ENCODE results near the gene C9orf152. TPM values are rescaled to one million over a fixed set of nuclear protein-coding genes. Genes with fewer than 3 reads are reported as not detected.
"Not testable (repeated sequence)": the region's sequence is repeated elsewhere in the genome, so short reads cannot be mapped to it uniquely, and the experiment has no call there.

Gene C9orf152
- total and polyA plus RNA-seq, 2 of the 13 experiments (the other 11 are each of a cell fraction or from before 2014, with no cell fraction given) = 0.24 to 0.48 TPM

- peak; percentile 41; the same call in 1 of the 2 replicates for TF ChIP-seq RERE (CRISPR knock-in tag; IDR thresholded peaks at IDR 0.05; ENCODE audit: low read depth)
- peak; percentile 60; the same call in 1 of the 2 replicates for TF ChIP-seq FOXP1 (IDR thresholded peaks at IDR 0.05)
- peak; percentile 67; the same call in 1 of the 2 replicates for TF ChIP-seq FOXP1 (CRISPR knock-in tag; IDR thresholded peaks at IDR 0.05)
- TF ChIP-seq ZNF264 (CRISPR knock-in tag; IDR thresholded peaks at IDR 0.05) = 0 out of 2 replicates have a peak, but pooled peaks have one; percentile 26
- peak; percentile 68 for TF ChIP-seq MED1 (CRISPR knock-in tag; IDR thresholded peaks at IDR 0.05)
- peak; percentile 82 for TF ChIP-seq SALL1 (CRISPR knock-in tag; IDR thresholded peaks at IDR 0.05)
- peak; percentile 64; the same call in 1 of the 2 replicates for TF ChIP-seq FOXK1 (CRISPR knock-in tag; IDR thresholded peaks at IDR 0.05; ENCODE audit: borderline replicate concordance, low read depth)
- TF ChIP-seq HNF1A (IDR thresholded peaks at IDR 0.05; ENCODE audit: low read depth) = peak; percentile 31; the same call in 1 of the 2 replicates
- peak; percentile 52; the same call in 1 of the 2 replicates for TF ChIP-seq HNF1A (CRISPR knock-in tag; IDR thresholded peaks at IDR 0.05; ENCODE audit: borderline replicate concordance)
- peak; percentile 39; the same call in 1 of the 2 replicates for TF ChIP-seq CREM (IDR thresholded peaks at IDR 0.05)
- TF ChIP-seq CREM (CRISPR knock-in tag; IDR thresholded peaks at IDR 0.05) = not testable (repeated sequence)
- TF ChIP-seq ATF4 (CRISPR knock-in tag; IDR thresholded peaks at IDR 0.05) = peak in 1 of 2 experiments; percentile 90; a peak in 2 of 4 replicates
- TF ChIP-seq ARID5B (CRISPR knock-in tag; IDR thresholded peaks at IDR 0.05) = peak; percentile 82
- peak; percentile 86 for TF ChIP-seq CEBPG (CRISPR knock-in tag; IDR thresholded peaks at IDR 0.05)
- peak; percentile 62; the same call in 1 of the 2 replicates for TF ChIP-seq TBX2 (CRISPR knock-in tag; IDR thresholded peaks at IDR 0.05; ENCODE audit: borderline replicate concordance)
- peak; percentile 45; the same call in 1 of the 2 replicates for TF ChIP-seq ISL2 (CRISPR knock-in tag; IDR thresholded peaks at IDR 0.05)
Measured at GRCh38 chr9:110196084-110196499, 11.9 kb downstream of the C9orf152 start (continued).

All from HepG2 (cell line).